Activated CD8-positive, alpha-beta T cell treated with anti-CD3 and anti-CD28 coated beads for 36 hours (primary cell): ENCODE data around the gene PPP1CB. TPM values are rescaled to one million over a fixed set of nuclear protein-coding genes. Genes with fewer than 3 reads are reported as not detected.

ENCODE experiments used
- ATAC-seq: fragments of 200-7000 bp; cut with Tn5 transposase; one replicate; pipeline ENCODE4 v1.10.0; 2021; ENCODE audit warnings: mild to moderate bottlenecking, moderate library complexity
- CTCF ChIA-PET: fragments of 350-600 bp; sonication (Branson Sonifier 250); formaldehyde crosslinking; loops from one replicate; lab custom pipeline; 2021; ENCODE audit warnings: antibody characterized with exemption; lab: Charles Lee
- POLR2A ChIA-PET: fragments of 350-600 bp; sonication (Branson Sonifier 250); formaldehyde crosslinking; loops from one replicate; lab custom pipeline; 2021; ENCODE audit warnings: antibody characterized with exemption; lab: Charles Lee
- DNase-seq: peaks from one replicate; pipeline ENCODE4 v3.0.0-alpha.2; 2020
- H3K27ac Mint-ChIP-seq: one replicate; pipeline ENCODE4 v1.8.0; 2021; ENCODE audit warnings: mild to moderate bottlenecking, mixed read lengths
- H3K27me3 Mint-ChIP-seq: one replicate; pipeline ENCODE4 v1.8.0; 2021; ENCODE audit warnings: mixed read lengths
- H3K36me3 Mint-ChIP-seq: one replicate; pipeline ENCODE4 v1.8.0; 2021; ENCODE audit warnings: low read depth, mixed read lengths
- H3K4me1 Mint-ChIP-seq: one replicate; pipeline ENCODE4 v1.8.0; 2021; ENCODE audit warnings: low read depth, mixed read lengths
- H3K4me3 Mint-ChIP-seq: one replicate; pipeline ENCODE4 v1.8.0; 2021; ENCODE audit warnings: mild to moderate bottlenecking, moderate library complexity, mixed read lengths
- H3K9me3 Mint-ChIP-seq: one replicate; pipeline ENCODE4 v1.8.0; 2021; ENCODE audit warnings: mixed read lengths
- intact Hi-C: fragments of 100-400 bp; cut with micrococcal nuclease; formaldehyde crosslinking; loops from one replicate; pipeline ENCODE4 v1.10.0; 2022
- total RNA-seq, 2 experiments: library from RNA; stranded (reverse); gene quantifications; one replicate each; pipeline ENCODE4 v1.2.3, GENCODE V29; 2021
- TF ChIP-seq, protein P1 (sequence below): fragments of 200-600 bp; IDR thresholded peaks from one replicate; pipeline ENCODE4 v1.8.0; 2022; ENCODE audit warnings: antibody characterized with exemption, mild to moderate bottlenecking

Gene PPP1CB
- total RNA-seq, 2 experiments from 2014 or later: 206 to 216 TPM

- Mint-ChIP-seq H3K4me1 (peaks cover 13% of the 10 kb centered on the region), H3K9me3 (no peaks in the 10 kb centered on the region), H3K36me3 (peaks cover 51% of the 10 kb centered on the region), H3K4me3 (no peak overlapping the region), H3K27me3 (no peaks in the 10 kb centered on the region), H3K27ac (no peak overlapping the region)
- intact Hi-C loops: no loop called here
- ChIA-PET CTCF (interaction anchor here (0.8 to 1.4 kb wide), 4 partner anchors 10 to 207 kb away, joined by 3 to 7 read pairs (median 4); no protein-coding TSS in a partner anchor), POLR2A (interaction anchor here (0.8 to 1.8 kb wide), 2 partner anchors 10 to 207 kb away, joined by 3 to 5 read pairs; no protein-coding TSS in a partner anchor)
- TF ChIP-seq, protein P1, sequence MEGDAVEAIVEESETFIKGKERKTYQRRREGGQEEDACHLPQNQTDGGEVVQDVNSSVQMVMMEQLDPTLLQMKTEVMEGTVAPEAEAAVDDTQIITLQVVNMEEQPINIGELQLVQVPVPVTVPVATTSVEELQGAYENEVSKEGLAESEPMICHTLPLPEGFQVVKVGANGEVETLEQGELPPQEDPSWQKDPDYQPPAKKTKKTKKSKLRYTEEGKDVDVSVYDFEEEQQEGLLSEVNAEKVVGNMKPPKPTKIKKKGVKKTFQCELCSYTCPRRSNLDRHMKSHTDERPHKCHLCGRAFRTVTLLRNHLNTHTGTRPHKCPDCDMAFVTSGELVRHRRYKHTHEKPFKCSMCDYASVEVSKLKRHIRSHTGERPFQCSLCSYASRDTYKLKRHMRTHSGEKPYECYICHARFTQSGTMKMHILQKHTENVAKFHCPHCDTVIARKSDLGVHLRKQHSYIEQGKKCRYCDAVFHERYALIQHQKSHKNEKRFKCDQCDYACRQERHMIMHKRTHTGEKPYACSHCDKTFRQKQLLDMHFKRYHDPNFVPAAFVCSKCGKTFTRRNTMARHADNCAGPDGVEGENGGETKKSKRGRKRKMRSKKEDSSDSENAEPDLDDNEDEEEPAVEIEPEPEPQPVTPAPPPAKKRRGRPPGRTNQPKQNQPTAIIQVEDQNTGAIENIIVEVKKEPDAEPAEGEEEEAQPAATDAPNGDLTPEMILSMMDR: no peak
- ATAC-seq: no peak
- DNase-seq: no peak
Observed at GRCh38 chr2:28801726-28802125, 50.1 kb downstream of the PPP1CB start.

GRCh38 chr2:28802975-28803429 is 51.4 kb downstream of the PPP1CB start:
- no peak overlapping the region for H3K4me3 Mint-ChIP-seq
- DNase-seq (no peak), ATAC-seq (no peak)
- no peaks in the 10 kb centered on the region for H3K9me3 Mint-ChIP-seq
- intact Hi-C loops: no loop called here
- H3K4me1 Mint-ChIP-seq: peaks cover 2% of the 10 kb centered on the region
- H3K27me3 Mint-ChIP-seq: no peaks in the 10 kb centered on the region
- H3K27ac Mint-ChIP-seq: peak overlapping the region; percentile 46
- CTCF ChIA-PET: interaction anchor here (1.1 kb wide), 1 partner anchor 8 kb away, joined by 3 read pairs; no protein-coding TSS in a partner anchor
- TF ChIP-seq, protein P1: no peak
- POLR2A ChIA-PET: no interaction called here
- peaks cover 40% of the 10 kb centered on the region for H3K36me3 Mint-ChIP-seq

DNA sequence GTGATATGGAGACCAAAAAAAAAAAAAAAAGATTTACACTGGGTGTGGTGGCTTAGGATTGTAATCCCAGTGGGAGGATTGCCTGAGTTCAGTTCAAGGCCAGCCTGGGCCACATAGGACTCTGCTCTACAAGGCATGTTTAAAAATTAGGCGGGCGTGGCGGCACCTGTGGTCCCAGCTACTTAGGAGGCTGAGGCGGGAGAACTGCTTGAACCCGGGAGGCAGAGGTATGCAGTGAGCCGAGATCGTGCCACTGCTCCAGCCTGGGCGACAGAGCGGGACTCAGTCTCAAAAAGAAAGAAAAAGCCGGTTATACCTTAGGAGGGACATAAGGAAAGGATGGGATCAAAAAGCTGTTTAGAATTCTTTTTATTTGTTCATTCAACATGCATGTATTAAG is 58.3 kb downstream of the PPP1CB start:
- ChIA-PET CTCF (interaction anchor here (1.0 to 2.8 kb wide), 5 partner anchors 9 to 244 kb away, joined by 3 to 15 read pairs (median 9); no protein-coding TSS in a partner anchor), POLR2A (interaction anchor here (1.5 to 2.1 kb wide), 3 partner anchors 10 to 59 kb away, joined by 4 to 6 read pairs (median 5); no protein-coding TSS in a partner anchor)
- Mint-ChIP-seq H3K4me3 (peak overlapping the region; percentile 67), H3K4me1 (peaks cover 10% of the 10 kb centered on the region), H3K27me3 (peaks cover 1% of the 10 kb centered on the region), H3K36me3 (peaks cover 9% of the 10 kb centered on the region), H3K27ac (peak overlapping the region; percentile 25), H3K9me3 (no peaks in the 10 kb centered on the region)
- ATAC-seq (no peak), DNase-seq (no peak)
- intact Hi-C loops: no loop called here
- TF ChIP-seq, protein P1: no peak

GRCh38 chr2:28810384-28811285 is 59.0 kb downstream of the PPP1CB start, which contains the start of gene SPDYA:
SPDYA (plus strand) TSS chr2:28810834; CDS start chr2:28816015, 5,181 bp downstream.
- POLR2A ChIA-PET: interaction anchor here (0.6 to 1.5 kb wide), 8 partner anchors 9 to 346 kb away, joined by 3 to 5 read pairs (median 4); partner anchors contain the start of genes TRMT61B and WDR43

More at GRCh38 chr2:28810384-28811285, 59.0 kb downstream of the PPP1CB start, which contains the start of gene SPDYA:
- Mint-ChIP-seq H3K27ac (peak within 1 kb of the TSS; percentile 25), H3K4me1 (peaks cover 10% of the 10 kb centered on the region), H3K9me3 (no peaks in the 10 kb centered on the region), H3K4me3 (peak within 1 kb of the TSS; percentile 67), H3K27me3 (peaks cover 1% of the 10 kb centered on the region), H3K36me3 (peaks cover 6% of the 10 kb centered on the region)
- intact Hi-C loops: no loop called here
- ATAC-seq (peak; percentile 96), DNase-seq (peak; percentile 83)
- TF ChIP-seq, protein P1: no peak
- CTCF ChIA-PET: interaction anchor here (0.8 to 2.8 kb wide), 5 partner anchors 8 to 244 kb away, joined by 3 to 15 read pairs (median 7); no protein-coding TSS in a partner anchor
